ENCODE data around the gene ZBTB34. TPM values are rescaled to one million over a fixed set of nuclear protein-coding genes. Genes with fewer than 3 reads are reported as not detected.

Gene ZBTB34
- total RNA-seq, 1 experiment from 2014 or later, result 12.0 TPM

- DNase-seq (ENCODE audit: low spot score), result no peak
- in situ Hi-C loops (cut with HindIII; ENCODE audit: low sequenced_read_pairs), result no loop called here
Observed at GRCh38 chr9:126842220-126842842, 18.1 kb upstream of the ZBTB34 start.

GRCh38 chr9:126842977-126843799 lies 17.3 kb upstream of the ZBTB34 start:
- in situ Hi-C loops (cut with HindIII; ENCODE audit: low sequenced_read_pairs), result no loop called here

GRCh38 chr9:126844085-126844484 lies 16.4 kb upstream of the ZBTB34 start:
- DNase-seq (ENCODE audit: low spot score), result no peak
- in situ Hi-C loops (cut with HindIII; ENCODE audit: low sequenced_read_pairs), result no loop called here

More at GRCh38 chr9:126842977-126843799, 17.3 kb upstream of the ZBTB34 start:
- DNase-seq (ENCODE audit: low spot score), result no peak

GRCh38 chr9:126847051-126847450 lies 13.4 kb upstream of the ZBTB34 start:
- in situ Hi-C loops (cut with HindIII; ENCODE audit: low sequenced_read_pairs), result no loop called here

GRCh38 chr9:126849591-126850225 lies 10.7 kb upstream of the ZBTB34 start:
- in situ Hi-C loops (cut with HindIII; ENCODE audit: low sequenced_read_pairs), result no loop called here

More at GRCh38 chr9:126847051-126847450, 13.4 kb upstream of the ZBTB34 start:
- no peak for DNase-seq (ENCODE audit: low spot score)

GRCh38 chr9:126851286-126851880 lies 9.1 kb upstream of the ZBTB34 start:
- DNase-seq (ENCODE audit: low spot score), result peak; percentile 59
- in situ Hi-C loops (cut with HindIII; ENCODE audit: low sequenced_read_pairs), result no loop called here

More at GRCh38 chr9:126849591-126850225, 10.7 kb upstream of the ZBTB34 start:
- DNase-seq (ENCODE audit: low spot score), result no peak

GRCh38 chr9:126852086-126852688 lies 8.3 kb upstream of the ZBTB34 start:
- no peak for DNase-seq (ENCODE audit: low spot score)
- in situ Hi-C loops (cut with HindIII; ENCODE audit: low sequenced_read_pairs), result no loop called here

- DNase-seq (ENCODE audit: low spot score), result no peak
- in situ Hi-C loops (cut with HindIII; ENCODE audit: low sequenced_read_pairs), result no loop called here
Observed at GRCh38 chr9:126853667-126854066, 6.8 kb upstream of the ZBTB34 start.

GRCh38 chr9:126854734-126855133 lies 5.7 kb upstream of the ZBTB34 start:
- no peak for DNase-seq (ENCODE audit: low spot score)
- in situ Hi-C loops (cut with HindIII; ENCODE audit: low sequenced_read_pairs), result no loop called here

GRCh38 chr9:126856326-126856877 lies 4.0 kb upstream of the ZBTB34 start:
- in situ Hi-C loops (cut with HindIII; ENCODE audit: low sequenced_read_pairs), result no loop called here
- no peak for DNase-seq (ENCODE audit: low spot score)

- no peak for DNase-seq (ENCODE audit: low spot score)
- in situ Hi-C loops (cut with HindIII; ENCODE audit: low sequenced_read_pairs), result no loop called here
Observed at GRCh38 chr9:126857261-126857960, 3.0 kb upstream of the ZBTB34 start.

GRCh38 chr9:126859111-126859510 lies 1.3 kb upstream of the ZBTB34 start:
- in situ Hi-C loops (cut with HindIII; ENCODE audit: low sequenced_read_pairs), result no loop called here
- DNase-seq (ENCODE audit: low spot score), result no peak

- DNase-seq (ENCODE audit: low spot score), result peak; percentile 58
- in situ Hi-C loops (cut with HindIII; ENCODE audit: low sequenced_read_pairs), result no loop called here
Observed at GRCh38 chr9:126860757-126861466, 473 bp downstream of the ZBTB34 start.

- in situ Hi-C loops (cut with HindIII; ENCODE audit: low sequenced_read_pairs), result no loop called here
- DNase-seq (ENCODE audit: low spot score), result peak; percentile 19
Observed at GRCh38 chr9:126861707-126862103, 1.3 kb downstream of the ZBTB34 start.

- DNase-seq (ENCODE audit: low spot score), result no peak
- in situ Hi-C loops (cut with HindIII; ENCODE audit: low sequenced_read_pairs), result no loop called here
Observed at GRCh38 chr9:126862104-126862761, 1.8 kb downstream of the ZBTB34 start.

GRCh38 chr9:126864771-126865170 lies 4.3 kb downstream of the ZBTB34 start:
- in situ Hi-C loops (cut with HindIII; ENCODE audit: low sequenced_read_pairs), result no loop called here
- DNase-seq (ENCODE audit: low spot score), result no peak

- DNase-seq (ENCODE audit: low spot score), result no peak
- in situ Hi-C loops (cut with HindIII; ENCODE audit: low sequenced_read_pairs), result no loop called here
Observed at GRCh38 chr9:126869368-126869767, 8.9 kb downstream of the ZBTB34 start.

Data from G401 (cell line).